CD14-positive monocyte (primary cell): Measurements from ENCODE around the gene AIRE. TPM values are rescaled to one million over a fixed set of nuclear protein-coding genes. Genes with fewer than 3 reads are reported as not detected.

Source experiments
- DNase-seq, 3 donors: peaks; one replicate each; pipeline ENCODE4 v3.0.0-alpha.2; 2011 to 2022
- H2AFZ ChIP-seq: 2 replicates; pipeline ENCODE4 v1.6.0; 2012; ENCODE audit warnings: mild to moderate bottlenecking, low read depth, low read length, inconsistent platforms; ENCODE audit not compliant: insufficient read depth, poor library complexity, severe bottlenecking
- H3K27ac ChIP-seq, 2 donors: 1 replicate in 1 of 2; 2 replicates in 1 of 2; pipeline ENCODE4 v1.5.1; 2012 to 2013; ENCODE audit warnings: low read length in 2 of 2, control low read depth in 1 of 2, inconsistent platforms in 1 of 2, low read depth in 1 of 2, mild to moderate bottlenecking in 1 of 2
- H3K27me3 ChIP-seq, 2 donors: one replicate each; pipeline versions ENCODE4 v1.6.0 to v1.6.1; 2011 to 2013; ENCODE audit warnings: low read length in 2 of 2; ENCODE audit not compliant: control insufficient read depth in 2 of 2, insufficient read depth in 2 of 2
- H3K36me3 ChIP-seq, 2 donors: replicated peaks in 1 of 2; 1 replicate in 1 of 2; 2 replicates in 1 of 2; pipeline versions ENCODE4 v1.5.1 to v1.6.1; 2012 to 2013; ENCODE audit warnings: low read length in 2 of 2, control low read depth in 1 of 2, inconsistent platforms in 1 of 2, mild to moderate bottlenecking in 1 of 2; ENCODE audit not compliant: insufficient read depth in 2 of 2, control insufficient read depth in 1 of 2
- H3K4me1 ChIP-seq, 2 donors: 1 replicate in 1 of 2; 2 replicates in 1 of 2; pipeline versions ENCODE4 v1.5.1 to v1.6.1; 2012 to 2013; ENCODE audit warnings: low read length in 2 of 2, control low read depth in 1 of 2, inconsistent platforms in 1 of 2, mild to moderate bottlenecking in 1 of 2, moderate library complexity in 1 of 2; ENCODE audit not compliant: insufficient read depth in 2 of 2, control insufficient read depth in 1 of 2
- H3K4me2 ChIP-seq: replicated peaks from 2 replicates; pipeline ENCODE3; 2012; ENCODE audit warnings: low read length, moderate library complexity, mild to moderate bottlenecking; ENCODE audit not compliant: poor library complexity, severe bottlenecking; ENCODE audit errors: extremely low read depth
- H3K4me3 ChIP-seq, 3 experiments: fragments of 200-600 bp in 1 of 3; sonication (generic) in 1 of 3; replicated peaks in 1 of 3; 1 replicate in 2 of 3; 2 replicates in 1 of 3; pipeline ENCODE4 v1.5.1; 2011 to 2013; ENCODE audit warnings: low read length in 3 of 3, mild to moderate bottlenecking in 3 of 3, control low read depth in 2 of 3, low read depth in 2 of 3, inconsistent platforms in 1 of 3, moderate library complexity in 1 of 3
- H3K79me2 ChIP-seq: 2 replicates; pipeline ENCODE4 v1.6.0; 2012; ENCODE audit warnings: mild to moderate bottlenecking, control low read depth, inconsistent platforms, low read length, moderate library complexity; ENCODE audit not compliant: insufficient read depth
- H3K9ac ChIP-seq: 2 replicates; pipeline ENCODE4 v1.6.0; 2017; ENCODE audit warnings: low read length, mild to moderate bottlenecking; ENCODE audit not compliant: insufficient read depth, poor library complexity, severe bottlenecking
- H3K9me3 ChIP-seq, 2 donors: replicated peaks in 1 of 2; 1 replicate in 1 of 2; 2 replicates in 1 of 2; pipeline versions ENCODE4 v1.5.1 to v1.6.1; 2012 to 2013; ENCODE audit warnings: low read length in 2 of 2, control low read depth in 1 of 2; ENCODE audit not compliant: control insufficient read depth in 1 of 2, insufficient read depth in 1 of 2
- H4K20me1 ChIP-seq: 2 replicates; pipeline ENCODE4 v1.6.0; 2012; ENCODE audit warnings: mild to moderate bottlenecking, low read length, control low read depth, moderate library complexity; ENCODE audit not compliant: insufficient read depth
- H3K27ac Mint-ChIP-seq, 7 donors: one replicate each; pipeline ENCODE4 v1.8.0; 2020; ENCODE audit warnings: mild to moderate bottlenecking in 7 of 7, mixed read lengths in 7 of 7, moderate library complexity in 6 of 7, inconsistent platforms in 2 of 7
- H3K27me3 Mint-ChIP-seq, 3 donors: one replicate each; pipeline ENCODE4 v1.8.0; 2021 to 2022; ENCODE audit warnings: low read depth in 3 of 3, mild to moderate bottlenecking in 3 of 3, mixed read lengths in 3 of 3, moderate library complexity in 3 of 3, inconsistent platforms in 1 of 3
- H3K36me3 Mint-ChIP-seq, 2 donors: one replicate each; pipeline ENCODE4 v1.8.0; 2020; ENCODE audit warnings: mixed read lengths in 2 of 2, inconsistent platforms in 1 of 2, mild to moderate bottlenecking in 1 of 2
- H3K4me1 Mint-ChIP-seq: one replicate; pipeline ENCODE4 v1.8.0; 2020; ENCODE audit warnings: mild to moderate bottlenecking, mixed read lengths
- H3K4me3 Mint-ChIP-seq, 2 donors: one replicate each; pipeline ENCODE4 v1.8.0; 2020; ENCODE audit warnings: mild to moderate bottlenecking in 2 of 2, mixed read lengths in 2 of 2, moderate library complexity in 1 of 2
- H3K9me3 Mint-ChIP-seq, 7 donors: one replicate each; pipeline ENCODE4 v1.8.0; 2020 to 2022; ENCODE audit warnings: mixed read lengths in 7 of 7, mild to moderate bottlenecking in 6 of 7, moderate library complexity in 6 of 7, inconsistent platforms in 2 of 7
- WGBS: methylation state at CpG from one replicate; pipeline ENCODE4 v1.1.5; 2013; ENCODE audit warnings: missing lambda C conversion rate; ENCODE audit not compliant: insufficient coverage; 5-methylcytosine and 5-hydroxymethylcytosine counted together
- intact Hi-C, 2 donors: fragments of 100-400 bp; cut with micrococcal nuclease; formaldehyde crosslinking; loops; one replicate each; pipeline versions ENCODE4 v1.15.0 to v1.15.1; 2023
- polyA plus RNA-seq, 3 donors: library from polyadenylated mRNA; depleted of rRNA in 1 of 3; unstranded in 2 of 3; stranded (reverse) in 1 of 3; fragments of 300-500 nt in 2 of 3; fragments of >200 nt in 1 of 3; fragmentation: Illumina TruSeq in 2 of 3; gene quantifications; 1 replicate in 2 of 3; 2 replicates in 1 of 3; pipeline ENCODE4 v1.2.3, GENCODE V29; 2012 to 2021
- TF ChIP-seq, protein P1 (sequence below): fragments of 200-600 bp; IDR thresholded peaks from one replicate; pipeline ENCODE4 v1.8.0; 2022; ENCODE audit warnings: antibody characterized with exemption, mild to moderate bottlenecking

The AIRE gene
- polyA plus RNA-seq, 3 donors, result not detected

DNA sequence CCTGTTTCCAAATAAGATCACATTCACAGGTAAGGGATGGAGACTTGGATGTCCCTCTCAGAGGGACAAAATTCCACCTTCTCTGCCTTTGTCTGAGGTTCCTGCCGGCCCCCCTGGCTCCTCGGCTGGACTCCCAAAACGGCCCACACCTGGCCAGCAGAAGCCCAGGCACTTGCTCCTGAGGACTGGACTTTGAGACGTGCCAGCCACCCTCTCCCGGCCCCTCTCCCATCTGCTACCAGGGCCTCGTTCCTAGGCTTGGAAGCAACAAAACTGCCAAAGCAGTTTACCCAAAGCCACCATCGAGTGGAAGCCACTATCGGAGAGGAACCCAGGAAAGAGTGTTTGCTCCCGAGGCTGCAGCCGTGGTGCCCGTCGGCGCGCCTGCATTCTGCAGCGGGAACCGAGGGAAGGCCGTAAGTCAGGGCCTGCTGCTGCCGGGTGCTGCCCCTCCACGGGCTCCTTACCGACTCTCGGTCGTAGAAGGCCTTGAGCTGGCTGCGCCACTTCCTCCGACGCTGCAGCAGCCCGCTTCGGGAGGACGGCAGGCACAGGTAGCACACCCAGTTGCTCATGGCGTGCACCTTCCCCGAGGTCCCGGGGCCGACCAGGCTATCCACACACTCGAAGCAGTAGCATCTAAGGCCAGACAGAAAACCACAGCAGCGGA lies 27.5 kb upstream of the AIRE start:
- Histone ChIP-seq H4K20me1 (no peaks in the 10 kb centered on the region), H3K9me3 (no peaks in the 10 kb centered on the region), H2AFZ (no peak overlapping the region), H3K9ac (no peak overlapping the region), H3K79me2 (no peaks in the 10 kb centered on the region), H3K4me2 (no peak overlapping the region), H3K4me1 (no peaks in the 10 kb centered on the region), H3K27me3 (peaks cover 0 to 8% of the 10 kb centered on the region in 2 donors), H3K36me3 (no peaks in the 10 kb centered on the region), H3K4me3 (no peak overlapping the region), H3K27ac (no peak overlapping the region)
- 95% methylated on average over 31 of the region's 34 CpGs for WGBS
- H3K27me3 Mint-ChIP-seq, result peaks cover 7 to 15% (median 13%) of the 10 kb centered on the region in 3 donors
- intact Hi-C loops, result no loop called here
- no peaks in the 10 kb centered on the region for H3K36me3 Mint-ChIP-seq
- H3K9me3 Mint-ChIP-seq, result no peaks in the 10 kb centered on the region
- H3K27ac Mint-ChIP-seq, result no peak overlapping the region
- peaks cover 2% of the 10 kb centered on the region for H3K4me1 Mint-ChIP-seq
- H3K4me3 Mint-ChIP-seq, result no peak overlapping the region
- no peak for DNase-seq
- TF ChIP-seq, protein P1, sequence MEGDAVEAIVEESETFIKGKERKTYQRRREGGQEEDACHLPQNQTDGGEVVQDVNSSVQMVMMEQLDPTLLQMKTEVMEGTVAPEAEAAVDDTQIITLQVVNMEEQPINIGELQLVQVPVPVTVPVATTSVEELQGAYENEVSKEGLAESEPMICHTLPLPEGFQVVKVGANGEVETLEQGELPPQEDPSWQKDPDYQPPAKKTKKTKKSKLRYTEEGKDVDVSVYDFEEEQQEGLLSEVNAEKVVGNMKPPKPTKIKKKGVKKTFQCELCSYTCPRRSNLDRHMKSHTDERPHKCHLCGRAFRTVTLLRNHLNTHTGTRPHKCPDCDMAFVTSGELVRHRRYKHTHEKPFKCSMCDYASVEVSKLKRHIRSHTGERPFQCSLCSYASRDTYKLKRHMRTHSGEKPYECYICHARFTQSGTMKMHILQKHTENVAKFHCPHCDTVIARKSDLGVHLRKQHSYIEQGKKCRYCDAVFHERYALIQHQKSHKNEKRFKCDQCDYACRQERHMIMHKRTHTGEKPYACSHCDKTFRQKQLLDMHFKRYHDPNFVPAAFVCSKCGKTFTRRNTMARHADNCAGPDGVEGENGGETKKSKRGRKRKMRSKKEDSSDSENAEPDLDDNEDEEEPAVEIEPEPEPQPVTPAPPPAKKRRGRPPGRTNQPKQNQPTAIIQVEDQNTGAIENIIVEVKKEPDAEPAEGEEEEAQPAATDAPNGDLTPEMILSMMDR, result no peak

DNA sequence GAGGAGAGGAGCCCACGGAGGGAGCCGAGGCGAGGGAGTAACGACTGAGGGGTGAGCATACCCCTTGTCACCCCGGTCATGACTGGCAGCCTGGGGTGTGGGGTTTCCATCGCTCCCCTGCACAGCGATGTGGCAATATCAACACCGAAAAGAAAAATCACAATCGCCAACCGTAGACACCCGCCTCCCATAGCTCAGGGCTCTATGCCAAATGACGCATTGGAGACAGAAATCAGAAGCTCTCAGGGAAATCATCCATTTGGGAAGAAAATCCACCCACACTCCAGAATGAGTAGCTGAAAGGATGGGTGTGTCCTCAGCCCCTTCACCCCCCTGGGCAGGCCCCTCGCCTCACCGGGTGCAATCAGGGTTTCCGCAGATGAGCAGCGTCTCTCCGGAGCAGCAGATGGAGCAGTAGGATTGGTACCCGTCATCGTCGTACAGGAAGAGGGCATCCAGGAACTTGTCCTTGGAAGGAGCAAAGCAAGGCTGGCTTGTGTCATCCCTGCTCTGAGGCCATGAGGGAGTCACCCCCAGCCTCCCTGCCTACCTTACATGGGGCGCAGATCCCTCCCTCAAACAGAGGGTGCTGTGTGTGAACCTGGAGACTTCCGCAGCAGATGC lies 26.5 kb upstream of the AIRE start:
- H3K4me2 ChIP-seq, result no peak overlapping the region
- Mint-ChIP-seq H3K27me3 (peaks cover 5 to 12% (median 8%) of the 10 kb centered on the region in 3 donors), H3K27ac (peak overlapping the region in 1 of 7 donors; percentile 5), H3K4me3 (no peak overlapping the region), H3K9me3 (no peaks in the 10 kb centered on the region), H3K36me3 (no peaks in the 10 kb centered on the region), H3K4me1 (peaks cover 2% of the 10 kb centered on the region)
- H3K4me1 ChIP-seq, result no peaks in the 10 kb centered on the region
- 93% methylated on average over 14 of the region's 22 CpGs for WGBS
- no peak for DNase-seq
- intact Hi-C loops, result no loop called here
- H3K27ac ChIP-seq, result no peak overlapping the region
- H3K9me3 ChIP-seq, result no peaks in the 10 kb centered on the region
- no peaks in the 10 kb centered on the region for H3K36me3 ChIP-seq
- TF ChIP-seq, protein P1, result no peak
- no peaks in the 10 kb centered on the region for H3K79me2 ChIP-seq
- H3K27me3 ChIP-seq, result peaks cover 0 to 4% of the 10 kb centered on the region in 2 donors
- H2AFZ ChIP-seq, result no peak overlapping the region
- no peaks in the 10 kb centered on the region for H4K20me1 ChIP-seq
- H3K4me3 ChIP-seq, result no peak overlapping the region
- H3K9ac ChIP-seq, result no peak overlapping the region
